K562 (cell line): Measurements from ENCODE around the gene FRK. TPM values are rescaled to one million over a fixed set of nuclear protein-coding genes. Genes with fewer than 3 reads are reported as not detected.

ENCODE experiments used
- ATAC-seq: fragments of 200-7000 bp; cut with Tn5 transposase; 3 replicates; pipeline ENCODE4 v1.9.1; 2020; ENCODE audit warnings: moderate library complexity
- BruUV-seq: library from RNA; stranded (reverse); fragments of 400-500 nt; replicated peaks from 2 replicates; lab custom pipeline; 2021; lab: Mats Ljungman, UMichigan
- CTCF ChIA-PET: fragments of 300-600 bp; formaldehyde crosslinking; extraction: SDS; loops from one replicate; lab custom pipeline; 2021; ENCODE audit warnings: low intra/inter-chr PET ratio; lab: Yijun Ruan, JAX
- POLR2A ChIA-PET: fragments of 300-600, 350-650 bp; sonication (Branson Sonifier 250); formaldehyde crosslinking; extraction: SDS; loops from one replicate; lab custom pipeline; 2021; ENCODE audit warnings: antibody characterized with exemption, inconsistent platforms; lab: Yijun Ruan, JAX
- DNase-seq, 4 experiments: peaks; one replicate each; pipeline versions ENCODE4 v3.0.0 to v3.0.0-alpha.2; 2011 to 2018; ENCODE audit warnings: low spot score in 3 of 4, mixed read lengths in 3 of 4; ENCODE audit errors: extremely low read depth in 1 of 4
- FAIRE-seq: peaks from 2 replicates; lab custom pipeline; 2011; peaks lifted over from hg19 to GRCh38; lab: Jason Lieb, UNC
- H2AFZ ChIP-seq: 2 replicates; pipeline ENCODE4 v1.6.0; 2011; ENCODE audit warnings: low read depth, low read length, control low read depth, inconsistent platforms
- H3K27ac ChIP-seq: fragments of 200-600 bp; 3 replicates; pipeline ENCODE4 v1.8.0; 2011; ENCODE audit warnings: low read depth, mild to moderate bottlenecking, control low read depth, inconsistent platforms, low read length, moderate library complexity, mixed read lengths; ENCODE audit errors: extremely low read depth
- H3K27me3 ChIP-seq, 2 experiments: fragments of 300-600 bp in 1 of 2; 2 replicates in 1 of 2; 3 replicates in 1 of 2; pipeline versions ENCODE4 v1.6.0 to v1.8.0; 2011; ENCODE audit warnings: inconsistent platforms in 2 of 2, low read length in 2 of 2, mild to moderate bottlenecking in 1 of 2, mixed read lengths in 1 of 2, moderate library complexity in 1 of 2; ENCODE audit not compliant: control insufficient read depth in 2 of 2, insufficient read depth in 2 of 2
- H3K36me3 ChIP-seq: fragments of 300-600 bp; 3 replicates; pipeline ENCODE4 v1.8.0; 2011; ENCODE audit warnings: mild to moderate bottlenecking, low read length, inconsistent platforms; ENCODE audit not compliant: control insufficient read depth, insufficient read depth
- H3K4me1 ChIP-seq, 2 experiments: fragments of 200-600 bp in 1 of 2; replicated peaks in 1 of 2; 2 replicates in 1 of 2; 3 replicates in 1 of 2; pipeline versions ENCODE4 v1.5.1 to v1.8.0; 2011; ENCODE audit warnings: inconsistent platforms in 2 of 2, low read length in 2 of 2, mild to moderate bottlenecking in 1 of 2, mixed read lengths in 1 of 2, moderate library complexity in 1 of 2; ENCODE audit not compliant: control insufficient read depth in 2 of 2, insufficient read depth in 2 of 2
- H3K4me2 ChIP-seq: 2 replicates; pipeline ENCODE4 v1.6.1; 2011; ENCODE audit warnings: low read length, control low read depth, inconsistent platforms, mixed read lengths; ENCODE audit not compliant: insufficient read depth
- H3K4me3 ChIP-seq: fragments of 200-600 bp; sonication (generic), shearing (Covaris generic); 2 replicates; pipeline ENCODE4 v1.5.1; 2016; ENCODE audit warnings: control low read depth, inconsistent platforms
- H3K79me2 ChIP-seq: fragments of 200-600 bp; 3 replicates; pipeline ENCODE4 v1.8.0; 2011; ENCODE audit warnings: low read length, inconsistent platforms; ENCODE audit not compliant: control insufficient read depth, insufficient read depth
- H3K9ac ChIP-seq, 2 experiments: 2 replicates each; pipeline versions ENCODE4 v1.6.0 to v1.6.1; 2011; ENCODE audit warnings: low read depth in 2 of 2, low read length in 2 of 2, control low read depth in 1 of 2, inconsistent platforms in 1 of 2, mild to moderate bottlenecking in 1 of 2, mixed read lengths in 1 of 2; ENCODE audit not compliant: insufficient read depth in 1 of 2
- H3K9me1 ChIP-seq: one replicate; pipeline ENCODE4 v1.6.0; 2011; ENCODE audit warnings: inconsistent platforms, mild to moderate bottlenecking, low read length, moderate library complexity; ENCODE audit not compliant: control insufficient read depth, insufficient read depth
- H3K9me3 ChIP-seq: replicated peaks from 2 replicates; pipeline ENCODE4 v1.5.1; 2011; ENCODE audit warnings: low read depth, low read length, inconsistent platforms; ENCODE audit not compliant: control insufficient read depth, insufficient read depth
- H4K20me1 ChIP-seq: replicated peaks from 2 replicates; pipeline ENCODE4 v1.6.1; 2011; ENCODE audit warnings: low read length, inconsistent platforms, mixed read lengths; ENCODE audit not compliant: control insufficient read depth, insufficient read depth
- ADNP ChIP-seq: fragments of 200-800 bp; sonication (Bioruptor generic); IDR thresholded peaks from 2 replicates; pipeline ENCODE4 v1.6.1; 2016; ENCODE audit warnings: missing genetic modification characterization, missing compliant biosample characterization
- BCOR ChIP-seq: fragments of 450-650 bp; IDR thresholded peaks from 2 replicates; pipeline ENCODE4 v1.6.1; 2016
- C11orf30 ChIP-seq: fragments of 450-650 bp; IDR thresholded peaks from 2 replicates; pipeline ENCODE4 v1.6.1; 2016; ENCODE audit warnings: low read depth, mild to moderate bottlenecking
- CEBPG ChIP-seq, 3 experiments: fragments of 200-800 bp in 1 of 3; sonication (Bioruptor generic) in 1 of 3; sonication (generic) in 1 of 3; formaldehyde crosslinking in 1 of 3; IDR thresholded peaks in 2 of 3; conservative IDR thresholded peaks in 1 of 3; 2 replicates each; pipeline versions ENCODE4 v1.6.1 to v1.8.0; 2016 to 2022; ENCODE audit warnings: missing compliant biosample characterization in 2 of 3, missing genetic modification characterization in 2 of 3, mild to moderate bottlenecking in 1 of 3, missing genetic modification reagents in 1 of 3
- DPF2 ChIP-seq: fragments of 450-650 bp; IDR thresholded peaks from 2 replicates; pipeline ENCODE4 v1.6.1; 2016
- MAFG ChIP-seq: fragments of 450-650 bp; conservative IDR thresholded peaks from 2 replicates; pipeline ENCODE4 v1.6.1; 2016; ENCODE audit warnings: missing genetic modification characterization, missing compliant biosample characterization
- MAFK ChIP-seq: IDR thresholded peaks from 2 replicates; pipeline ENCODE4 v1.6.1; 2011; ENCODE audit warnings: low read length, improper control_type of control experiment
- ZNF253 ChIP-seq: fragments of 250-450 bp; sonication (Bioruptor Pico); conservative IDR thresholded peaks from 2 replicates; pipeline ENCODE4 v1.6.1; 2021; ENCODE audit warnings: mild to moderate bottlenecking
- ZNF316 ChIP-seq: fragments of 450-650 bp; IDR thresholded peaks from 2 replicates; pipeline ENCODE4 v1.6.1; 2016
- WGBS: fragments of 100-300 bp; shearing (Covaris generic); methylation state at CpG from one replicate; pipeline ENCODE4 v1.1.6; 2016; ENCODE audit warnings: low coverage, mixed read lengths; ENCODE audit not compliant: insufficient coverage; ENCODE audit errors: missing lambda C conversion rate; 5-methylcytosine and 5-hydroxymethylcytosine counted together
- in situ Hi-C: fragments of 300-500 bp; cut with MboI; formaldehyde crosslinking; loops from 4 replicates; pipeline ENCODE4 v1.15.0; 2018; ENCODE audit warnings: inconsistent platforms, mixed read lengths
- intact Hi-C: fragments of 100-400 bp; cut with micrococcal nuclease; formaldehyde crosslinking; loops from 2 replicates; pipeline ENCODE4 v1.14.2; 2022
- polyA plus RNA-seq, 8 experiments: library from polyadenylated mRNA; depleted of rRNA in 4 of 8; stranded (reverse) in 5 of 8; unstranded in 3 of 8; fragments of >200 nt; fragmentation: Nextera tagmentation in 2 of 8; fragmentation: Illumina TruSeq in 1 of 8; extraction: Ambion mirVana in 2 of 8; extraction: Trizol in 1 of 8; gene quantifications; 2 replicates each; pipeline versions ENCODE4 v1.2.1 to v1.2.3, GENCODE V29; 2011 to 2014; ENCODE audit warnings: inconsistent platforms in 1 of 8, missing spikeins in 1 of 8
- total RNA-seq, 7 experiments: library from RNA; depleted of rRNA in 6 of 7; stranded (reverse); fragments of >200 nt in 6 of 7; fragmentation: Illumina TruSeq in 2 of 7; extraction: Trizol in 2 of 7; gene quantifications; 2 replicates each; pipeline versions ENCODE4 v1.2.1 to v1.2.3, GENCODE V29; 2011 to 2021; ENCODE audit warnings: low replicate concordance in 1 of 7

FRK gene
- total and polyA plus RNA-seq, 9 of the 15 experiments (the other 6 are each of a cell fraction or from before 2014, with no cell fraction given) = 0.01 to 0.29 (median 0.09) TPM

- H3K27ac ChIP-seq = no peak overlapping the region
- no peaks in the 10 kb centered on the region for H3K4me1 ChIP-seq
- POLR2A ChIA-PET = no interaction called here
- H3K4me3 ChIP-seq = no peak overlapping the region
- no TSS peak for BruUV-seq
- TF ChIP-seq ZNF316 (peak; percentile 60; the same call in 1 of the 2 replicates), MAFK (no peak), MAFG (0 out of 2 replicates have a peak, but pooled peaks have one; percentile 7), BCOR (no peak), ADNP (tag) (no peak), C11orf30 (peak; percentile 27; the same call in 1 of the 2 replicates), DPF2 (no peak), CEBPG (CRISPR knock-in tag; IDR thresholded peaks at IDR 0.05) (no peak), CEBPG (tag; conservative IDR thresholded peaks at IDR 0.05 in 1 of 2, IDR thresholded peaks at IDR 0.05 in 1 of 2) (no peak), ZNF253 (CRISPR knock-in tag) (no peak)
- no peaks in the 10 kb centered on the region for H3K9me1 ChIP-seq
- FAIRE-seq = no peak
- H3K9me3 ChIP-seq = no peaks in the 10 kb centered on the region
- no peak overlapping the region for H3K9ac ChIP-seq
- no peaks in the 10 kb centered on the region for H3K27me3 ChIP-seq
- in situ Hi-C loops (no loop called here), intact Hi-C loops (no loop called here)
- no peak for DNase-seq
- no peak overlapping the region for H2AFZ ChIP-seq
- ATAC-seq = no peak
- CTCF ChIA-PET = no interaction called here
- WGBS = 42% methylated on average over 3 of the region's 3 CpGs
- H3K36me3 ChIP-seq = no peaks in the 10 kb centered on the region
- H3K79me2 ChIP-seq = no peaks in the 10 kb centered on the region
- no peak overlapping the region for H3K4me2 ChIP-seq
- no peaks in the 10 kb centered on the region for H4K20me1 ChIP-seq
Measured at GRCh38 chr6:116078945-116079344, 18.3 kb upstream of the FRK start.
